GM18526 (cell line): ENCODE results near the gene FAM53A.

ENCODE experiments used
- POLR2A ChIP-seq: IDR thresholded peaks from 3 replicates; pipeline ENCODE4 v1.6.1; 2011; ENCODE audit not compliant: insufficient read length; ENCODE audit errors: extremely low read depth

FAM53A gene

DNA sequence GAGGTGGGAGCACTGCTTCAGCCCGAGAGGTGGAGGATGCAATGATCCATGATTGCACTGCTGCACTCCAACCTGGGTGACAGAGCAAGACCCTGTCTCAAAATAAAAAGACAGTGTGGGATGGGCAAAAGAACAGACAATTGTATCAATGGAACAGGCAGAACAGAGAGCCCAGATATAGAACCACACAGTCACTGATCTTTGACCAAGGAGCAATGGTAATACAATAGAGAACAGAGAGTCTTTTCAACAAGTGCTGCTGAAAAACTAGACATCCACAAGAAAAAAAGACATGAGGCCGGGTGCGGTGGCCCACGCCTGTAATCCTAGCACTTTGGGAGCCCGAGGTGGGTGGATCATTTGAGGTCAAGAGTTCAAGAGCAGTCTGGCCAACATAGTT lies 5.9 kb downstream of the FAM53A start:
- TF ChIP-seq POLR2A: no peak

GRCh38 chr4:1676605-1677525 lies 7.2 kb downstream of the FAM53A start:
- TF ChIP-seq POLR2A: no peak

DNA sequence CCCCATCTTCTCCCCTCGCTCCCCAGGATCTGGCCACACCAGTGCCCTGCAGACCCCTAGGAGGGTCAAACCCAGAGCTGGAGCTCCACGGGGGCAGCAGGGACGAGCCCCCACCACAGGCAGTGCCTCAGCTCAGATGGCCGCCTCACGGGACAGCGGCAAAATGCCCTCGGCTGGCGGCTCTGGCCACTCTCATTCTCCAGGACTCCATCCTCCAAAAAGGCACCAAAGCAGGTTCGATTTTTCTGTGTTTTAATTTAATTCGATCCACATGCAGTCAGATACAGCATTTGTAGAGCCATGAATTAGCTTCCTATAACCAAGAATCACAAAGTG lies 8.3 kb downstream of the FAM53A start:
- TF ChIP-seq POLR2A: no peak

GRCh38 chr4:1675136-1675801 lies 8.8 kb downstream of the FAM53A start:
- TF ChIP-seq POLR2A: no peak

DNA sequence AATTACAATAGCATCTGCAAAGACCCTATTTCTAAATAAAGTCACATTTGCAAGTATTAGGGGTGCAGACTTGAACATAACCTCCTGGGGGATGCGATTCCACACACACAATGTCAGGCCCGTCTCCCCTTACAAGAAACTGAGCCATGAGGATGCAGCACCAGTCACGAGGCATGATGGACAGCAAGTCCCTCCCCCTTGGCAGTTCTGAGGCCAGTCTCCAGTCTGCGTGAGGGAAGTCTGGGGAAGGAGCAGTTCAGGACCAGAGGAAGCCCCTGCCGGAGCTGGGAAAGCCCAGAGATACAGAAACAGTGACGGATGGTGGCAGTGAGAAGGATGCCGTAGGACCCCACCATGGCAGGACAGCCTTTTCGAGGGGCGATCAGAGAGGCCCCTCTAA lies 9.4 kb downstream of the FAM53A start:
- TF ChIP-seq POLR2A: no peak

GRCh38 chr4:1673671-1674070 lies 10.4 kb downstream of the FAM53A start:
- no peak for TF ChIP-seq POLR2A

- TF ChIP-seq POLR2A: no peak
These were observed 13.8 kb downstream of the FAM53A start for GRCh38 chr4:1670279-1670678.

- no peak for TF ChIP-seq POLR2A
These were observed 14.3 kb downstream of the FAM53A start for GRCh38 chr4:1669850-1670249.

GRCh38 chr4:1669270-1669669 lies 14.8 kb downstream of the FAM53A start:
- no peak for TF ChIP-seq POLR2A

- TF ChIP-seq POLR2A: no peak
These were observed 15.6 kb downstream of the FAM53A start for GRCh38 chr4:1668488-1668840.

GRCh38 chr4:1667273-1667672 lies 16.8 kb downstream of the FAM53A start:
- no peak for TF ChIP-seq POLR2A

- no peak for TF ChIP-seq POLR2A
These were observed 17.7 kb downstream of the FAM53A start for GRCh38 chr4:1666391-1666790.

- no peak for TF ChIP-seq POLR2A
These were observed 20.0 kb downstream of the FAM53A start for GRCh38 chr4:1664141-1664540.

DNA sequence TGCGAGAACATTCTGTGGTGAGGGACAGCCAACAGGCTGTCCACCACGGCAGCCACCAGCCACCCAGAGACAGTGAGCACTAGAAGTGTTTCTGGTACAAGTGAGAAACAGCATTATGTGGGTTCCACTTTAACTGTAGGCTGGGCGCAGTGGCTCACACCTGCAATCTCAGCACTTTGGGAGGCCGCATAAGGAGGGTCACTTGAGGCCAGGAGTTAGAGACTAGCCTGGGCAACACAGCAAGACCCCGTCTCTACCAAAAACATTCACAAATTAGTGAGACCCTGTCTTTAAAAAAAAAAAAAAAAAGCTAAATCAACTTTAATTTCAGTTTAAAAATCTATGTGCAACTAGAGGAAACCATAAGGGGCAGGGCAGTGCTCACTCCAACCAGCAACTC lies 20.6 kb downstream of the FAM53A start:
- TF ChIP-seq POLR2A: no peak

GRCh38 chr4:1661695-1662094 lies 22.4 kb downstream of the FAM53A start:
- TF ChIP-seq POLR2A: no peak

DNA sequence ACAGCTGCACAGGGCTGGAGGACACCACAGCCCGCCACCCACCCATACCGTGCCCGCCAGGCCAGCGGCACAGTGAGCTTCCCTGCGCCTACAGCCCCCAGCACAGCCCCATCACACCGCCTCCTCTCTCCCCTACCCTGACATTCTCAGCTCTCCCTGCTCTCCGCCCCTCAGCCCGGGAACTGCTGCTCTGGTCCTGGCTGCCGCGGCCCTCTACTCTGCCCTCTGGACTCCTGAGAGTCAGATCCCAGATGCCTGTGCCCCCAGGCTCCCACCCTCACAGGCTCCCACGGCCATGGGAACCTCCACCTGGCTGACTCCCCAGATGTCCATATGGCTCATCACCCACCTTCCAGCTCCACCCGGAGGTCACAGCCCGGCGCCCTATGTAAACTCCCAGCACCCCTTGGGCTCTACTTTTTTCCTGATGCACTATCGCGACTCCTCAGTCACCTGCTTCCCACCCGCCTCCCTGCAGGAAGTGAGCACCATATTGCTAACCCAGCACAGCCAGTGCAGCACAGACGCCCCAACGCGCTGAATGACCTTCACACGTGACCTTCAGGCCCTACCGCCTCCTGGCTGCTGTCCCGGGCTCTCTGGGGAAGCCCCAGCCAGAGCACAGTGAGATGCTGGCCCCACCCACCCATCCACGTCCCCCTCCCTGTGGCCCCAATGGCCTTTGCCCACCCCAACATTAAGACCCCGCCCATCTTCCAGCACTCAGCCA lies 23.0 kb downstream of the FAM53A start:
- no peak for TF ChIP-seq POLR2A
